GM10248 (cell line): ENCODE results near the gene SDHC.
"Not testable (repeated sequence)": the region's sequence is repeated elsewhere in the genome, so short reads cannot be mapped to it uniquely, and the experiment has no call there.

ENCODE experiments used
- CTCF ChIA-PET: fragments of 300-600 bp; sonication (Branson Sonifier 250); formaldehyde crosslinking; extraction: SDS; loops from one replicate; lab custom pipeline; 2021; ENCODE audit warnings: antibody characterized with exemption; lab: Yijun Ruan, JAX
- POLR2A ChIA-PET: fragments of 350-650 bp; sonication (Branson Sonifier 250); formaldehyde crosslinking; extraction: SDS; loops from one replicate; lab custom pipeline; 2020; ENCODE audit warnings: antibody characterized with exemption; lab: Yijun Ruan, JAX
- DNase-seq: peaks from one replicate; pipeline ENCODE4 v3.0.0; 2012; ENCODE audit errors: extremely low spot score
- TF ChIP-seq, protein P1 (sequence below): IDR thresholded peaks from 2 replicates; pipeline ENCODE4 v1.5.1; 2012; ENCODE audit warnings: mild to moderate bottlenecking, low read depth; ENCODE audit errors: extremely low read depth, missing control alignments, control extremely low read depth

Gene SDHC

DNA sequence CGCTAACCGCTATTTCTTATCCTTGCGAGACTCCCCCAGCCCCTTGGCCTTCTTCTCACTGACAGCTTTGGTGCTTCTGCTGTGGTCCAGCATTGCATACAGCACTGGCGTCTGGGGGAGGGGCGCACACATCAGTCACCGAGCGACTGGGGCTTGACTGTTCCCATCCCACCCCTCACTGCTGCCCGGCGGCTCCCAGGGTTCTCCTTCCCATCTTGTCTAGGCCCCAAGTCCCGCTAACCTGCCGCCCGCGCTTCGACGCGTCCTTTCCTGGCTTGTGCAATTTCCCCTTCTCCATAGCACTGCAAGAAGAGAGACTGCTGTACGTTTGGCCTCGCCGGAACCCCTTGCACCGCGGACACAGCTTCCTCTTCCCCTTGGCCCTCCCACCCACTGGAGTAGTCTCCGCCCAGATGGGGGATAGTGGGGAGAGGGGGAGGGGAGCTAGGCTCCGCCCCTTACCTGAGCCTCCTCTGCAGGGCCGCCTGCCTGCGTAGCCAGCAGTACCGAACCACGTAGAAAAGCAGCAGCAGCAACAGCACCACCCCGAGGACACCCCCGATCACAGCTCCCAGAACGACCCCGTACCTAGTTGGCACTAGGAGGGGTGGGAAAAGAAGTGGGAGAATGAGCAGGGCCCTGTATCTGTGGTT is 8.2 kb upstream of the SDHC start:
- POLR2A ChIA-PET = interaction anchor here (0.5 to 0.7 kb wide), 3 partner anchors 12 to 268 kb away, joined by 3 to 6 read pairs (median 3); partner anchors contain the start of gene TOMM40L
- CTCF ChIA-PET = interaction anchor here (0.8 to 5.0 kb wide), 11 partner anchors 13 to 104 kb away, joined by 3 to 34 read pairs (median 4); partner anchors contain the start of genes NDUFS2 and TOMM40L
- DNase-seq = peak; percentile 89
- TF ChIP-seq, protein P1, sequence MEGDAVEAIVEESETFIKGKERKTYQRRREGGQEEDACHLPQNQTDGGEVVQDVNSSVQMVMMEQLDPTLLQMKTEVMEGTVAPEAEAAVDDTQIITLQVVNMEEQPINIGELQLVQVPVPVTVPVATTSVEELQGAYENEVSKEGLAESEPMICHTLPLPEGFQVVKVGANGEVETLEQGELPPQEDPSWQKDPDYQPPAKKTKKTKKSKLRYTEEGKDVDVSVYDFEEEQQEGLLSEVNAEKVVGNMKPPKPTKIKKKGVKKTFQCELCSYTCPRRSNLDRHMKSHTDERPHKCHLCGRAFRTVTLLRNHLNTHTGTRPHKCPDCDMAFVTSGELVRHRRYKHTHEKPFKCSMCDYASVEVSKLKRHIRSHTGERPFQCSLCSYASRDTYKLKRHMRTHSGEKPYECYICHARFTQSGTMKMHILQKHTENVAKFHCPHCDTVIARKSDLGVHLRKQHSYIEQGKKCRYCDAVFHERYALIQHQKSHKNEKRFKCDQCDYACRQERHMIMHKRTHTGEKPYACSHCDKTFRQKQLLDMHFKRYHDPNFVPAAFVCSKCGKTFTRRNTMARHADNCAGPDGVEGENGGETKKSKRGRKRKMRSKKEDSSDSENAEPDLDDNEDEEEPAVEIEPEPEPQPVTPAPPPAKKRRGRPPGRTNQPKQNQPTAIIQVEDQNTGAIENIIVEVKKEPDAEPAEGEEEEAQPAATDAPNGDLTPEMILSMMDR = peak; percentile 46

GRCh38 chr1:161307230-161307768 is 6.9 kb upstream of the SDHC start:
- ChIA-PET CTCF (interaction anchor here (0.8 to 5.0 kb wide), 8 partner anchors 16 to 115 kb away, joined by 3 to 34 read pairs (median 6); partner anchors contain the start of gene TOMM40L), POLR2A (interaction anchor here (0.6 kb wide), 1 partner anchor 10 kb away, joined by 3 read pairs; no protein-coding TSS in a partner anchor)
- peak; percentile 37 for DNase-seq
- TF ChIP-seq, protein P1 = no peak

- DNase-seq = no peak
- ChIA-PET POLR2A (interaction anchor here (0.6 kb wide), 1 partner anchor 9 kb away, joined by 3 read pairs; no protein-coding TSS in a partner anchor), CTCF (interaction anchor here (0.8 to 5.0 kb wide), 6 partner anchors 17 to 116 kb away, joined by 3 to 34 read pairs (median 8); partner anchors contain the start of gene TOMM40L)
- TF ChIP-seq, protein P1 = no peak
Observed at GRCh38 chr1:161307892-161308638, 6.1 kb upstream of the SDHC start.

- TF ChIP-seq, protein P1 = no peak
- POLR2A ChIA-PET = no interaction called here
- CTCF ChIA-PET = no interaction called here
- no peak for DNase-seq
Observed at GRCh38 chr1:161309868-161310267, 4.3 kb upstream of the SDHC start, which contains the start of gene MPZ. Gene MPZ, minus strand, starts transcription at chr1:161309968. Its CDS starts 63 bp downstream, at chr1:161309905.

GRCh38 chr1:161311595-161312181 is 2.5 kb upstream of the SDHC start:
- ChIA-PET POLR2A (no interaction called here), CTCF (interaction anchor here (1.3 kb wide), 1 partner anchor 70 kb away, joined by 4 read pairs; no protein-coding TSS in a partner anchor)
- TF ChIP-seq, protein P1 = no peak
- no peak for DNase-seq

DNA sequence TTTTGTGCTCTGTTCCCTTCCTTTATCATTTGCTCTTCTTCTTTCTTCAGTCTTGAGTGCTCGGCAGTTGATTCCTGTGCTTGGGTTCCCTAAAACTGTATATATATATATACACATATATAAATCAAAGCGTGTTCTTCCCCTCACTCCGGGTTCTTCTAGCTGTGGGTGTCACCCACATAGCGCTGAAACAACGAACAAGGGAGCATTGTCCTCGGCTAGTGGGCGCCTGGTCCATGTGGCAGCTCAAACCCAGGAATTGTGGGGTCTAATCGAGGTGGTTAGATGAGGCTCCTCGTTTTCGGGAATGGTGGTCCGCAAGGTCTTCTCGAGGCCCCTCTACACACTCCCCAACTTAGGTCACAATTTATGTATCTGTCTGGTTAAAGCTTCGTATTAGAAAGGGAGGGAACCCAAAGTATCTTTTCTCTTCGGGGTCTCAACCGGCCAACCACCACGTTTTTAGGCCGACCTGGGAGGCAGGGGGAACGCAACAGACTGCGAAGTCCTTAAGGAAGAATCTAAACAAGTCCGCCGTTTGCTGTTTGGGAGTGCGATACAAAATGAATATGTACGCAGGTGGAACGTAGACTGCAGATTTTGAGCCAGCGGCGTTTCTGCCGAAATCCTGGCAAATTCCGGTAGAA is 504 bp upstream of the SDHC start:
- ChIA-PET POLR2A (no interaction called here), CTCF (interaction anchor here (0.7 to 2.1 kb wide), 5 partner anchors 10 to 149 kb away, joined by 3 to 9 read pairs (median 5); no protein-coding TSS in a partner anchor)
- no peak for DNase-seq
- TF ChIP-seq, protein P1 = no peak

GRCh38 chr1:161315841-161316674 is 1.9 kb downstream of the SDHC start:
- DNase-seq, POLR2A ChIA-PET, CTCF ChIA-PET: not testable (repeated sequence)
